Measurements from ENCODE around the gene TRIM29.

Gene TRIM29

DNA sequence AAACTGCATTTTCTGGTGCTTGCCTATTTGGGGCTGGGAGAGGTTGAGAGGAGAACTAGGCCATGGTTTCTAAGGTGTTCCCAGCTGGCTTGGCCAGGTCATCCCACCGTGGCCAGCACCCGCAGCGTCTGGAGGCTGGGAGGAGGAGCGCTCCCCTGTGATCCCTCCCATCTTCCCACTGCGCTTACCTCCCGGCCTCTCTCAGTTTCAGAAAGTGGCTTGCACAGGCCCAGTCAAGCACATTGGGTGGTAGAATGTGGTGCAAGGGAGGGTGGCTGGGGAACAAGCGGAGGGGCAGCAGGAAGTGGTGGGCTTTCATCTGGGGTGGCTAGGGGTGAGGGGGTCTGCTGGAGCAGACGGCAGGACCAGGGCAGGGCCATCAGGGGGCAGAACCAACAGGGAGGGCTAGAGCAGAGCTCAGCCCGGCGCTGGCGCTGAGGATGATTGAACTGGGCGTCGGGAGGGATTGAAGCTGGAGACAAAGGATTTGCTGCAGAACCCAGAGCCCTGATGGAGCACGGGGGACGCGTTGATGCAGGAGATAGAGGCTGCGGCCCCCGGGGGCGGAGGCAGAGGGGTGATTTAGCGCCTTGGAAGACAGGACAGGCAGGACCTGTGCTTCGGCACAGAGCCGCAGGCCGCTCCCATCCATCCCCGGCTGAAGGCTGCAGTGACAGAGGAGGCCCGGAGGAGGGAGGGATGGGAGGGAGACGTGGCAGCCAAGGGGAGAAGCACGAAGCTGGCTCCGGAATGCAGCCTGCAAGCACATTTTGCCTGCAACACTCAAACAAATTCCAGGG lies 76.0 kb downstream of the TRIM29 start:
- DNase-seq: no peak
